HuH-7.5 (cell line): ENCODE results near the gene CCDC187.

Experiments
- DNase-seq: peaks from one replicate; pipeline ENCODE4 v3.0.0; 2011; ENCODE audit warnings: low spot score

Gene CCDC187

DNA sequence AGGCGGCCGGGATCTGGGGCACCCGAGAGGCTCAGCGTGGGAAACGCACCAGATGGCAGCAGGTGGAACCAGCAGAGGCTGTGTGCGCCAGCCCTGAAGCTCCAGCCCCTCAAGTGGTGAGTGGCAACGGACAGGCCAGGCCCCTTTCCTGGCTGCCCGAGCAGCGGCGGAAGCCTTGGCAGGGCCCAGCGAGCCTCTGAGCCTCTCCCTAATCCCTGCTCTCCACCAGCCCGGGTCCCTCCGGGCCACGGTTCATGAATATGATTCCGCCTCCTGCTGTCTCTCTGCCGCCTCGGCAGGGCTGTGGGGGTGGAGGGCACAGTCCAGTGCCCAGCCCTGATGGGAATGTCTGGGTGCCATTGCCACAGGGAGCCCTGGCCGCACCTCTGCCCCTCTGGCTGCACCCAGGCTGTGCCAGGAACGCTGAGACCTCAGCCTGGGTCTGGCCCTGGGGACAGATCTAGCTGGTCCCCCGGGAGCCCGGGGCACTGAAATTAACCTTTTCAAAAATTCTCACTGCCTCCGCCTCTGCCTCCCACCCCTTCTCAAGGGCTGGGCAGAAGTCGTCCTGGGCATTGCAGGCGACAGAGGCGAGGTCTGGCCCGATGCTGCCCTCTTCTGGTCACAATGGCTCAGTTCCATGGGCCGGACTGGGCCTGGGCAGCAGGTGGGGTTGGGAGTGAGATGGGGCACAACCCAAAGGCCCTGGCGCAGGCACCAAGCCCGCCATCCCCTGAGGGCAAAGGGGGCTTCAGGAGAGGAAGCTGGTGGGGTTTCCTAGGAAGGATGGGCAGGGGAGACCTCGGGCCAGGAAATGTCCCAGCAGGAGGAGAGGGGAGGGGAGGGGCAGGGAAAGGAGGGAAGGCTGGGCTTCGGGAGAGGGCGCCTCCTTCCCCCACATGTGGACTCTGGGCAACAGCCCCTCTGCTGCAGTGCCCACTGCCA, 20.3 kb downstream of the CCDC187 start:
- peak; percentile 93 for DNase-seq

DNA sequence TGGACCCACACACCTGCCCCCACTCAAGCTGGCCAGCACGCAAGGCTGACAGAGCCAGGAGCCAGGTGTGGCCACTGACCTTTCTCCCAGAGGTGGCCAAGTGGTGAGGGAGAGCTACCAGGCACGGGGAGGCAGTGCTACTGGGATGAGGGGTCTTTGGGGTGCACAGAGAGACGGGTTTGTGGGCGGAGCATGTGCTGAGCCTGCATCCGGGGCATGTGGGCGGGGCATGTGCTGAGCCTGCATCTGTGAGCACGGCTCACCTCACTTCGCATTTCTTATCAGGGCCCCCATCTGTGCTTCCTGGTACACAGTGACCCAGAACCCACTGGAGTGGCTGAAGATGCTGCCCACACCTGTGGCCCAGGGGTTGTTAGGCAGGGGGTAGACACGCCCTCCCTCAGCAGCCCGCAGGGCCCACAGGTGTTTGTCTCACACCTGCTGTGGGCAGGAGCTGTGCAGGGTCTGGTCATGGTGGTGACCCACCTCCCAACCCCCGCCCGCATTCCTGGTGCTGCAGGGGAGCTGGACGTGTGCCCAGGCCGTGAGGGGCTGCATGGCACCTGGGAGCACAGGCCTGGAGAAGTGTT, 21.5 kb downstream of the CCDC187 start:
- no peak for DNase-seq

DNA sequence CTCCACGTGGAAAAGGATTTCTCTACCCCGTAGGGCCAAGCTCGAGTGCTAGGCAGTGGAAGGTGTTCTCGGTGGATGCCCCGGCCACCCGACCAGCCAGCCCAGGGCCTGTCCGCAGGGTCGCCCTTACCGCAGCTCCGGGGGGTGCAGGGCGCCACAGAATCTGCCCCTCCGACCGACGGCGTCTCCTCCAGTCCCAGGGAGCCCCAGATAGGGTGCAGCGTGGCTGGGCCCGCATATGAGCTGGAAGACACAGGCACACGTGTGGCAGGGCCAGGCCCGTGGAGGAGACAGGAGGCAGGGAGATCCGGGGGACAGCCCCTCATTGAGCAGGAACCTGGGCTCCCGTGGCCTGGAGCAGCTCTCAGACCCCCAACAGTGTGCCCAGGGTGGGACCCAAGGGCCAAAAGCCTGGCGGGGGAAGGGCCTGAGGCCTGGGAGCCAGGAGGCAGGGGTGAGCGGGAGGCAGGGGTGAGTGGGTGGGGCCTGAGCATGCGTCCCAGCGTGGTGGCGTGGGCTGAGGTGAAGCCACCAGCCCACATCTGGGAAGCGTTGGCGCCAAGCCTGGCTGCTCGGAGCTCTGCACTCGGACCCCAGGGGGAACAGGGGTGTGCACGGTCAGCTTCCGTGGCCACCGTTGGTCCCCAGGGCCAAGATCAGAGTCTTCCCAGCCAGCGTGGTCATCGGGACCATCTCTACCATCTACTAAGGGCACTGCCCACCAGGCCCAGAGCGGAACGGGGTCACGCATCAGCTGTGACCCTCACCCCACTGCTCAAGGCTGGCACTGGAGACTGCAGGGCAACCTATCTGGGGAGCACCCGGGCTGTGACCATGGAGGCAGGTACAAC, 22.2 kb downstream of the CCDC187 start:
- no peak for DNase-seq

DNA sequence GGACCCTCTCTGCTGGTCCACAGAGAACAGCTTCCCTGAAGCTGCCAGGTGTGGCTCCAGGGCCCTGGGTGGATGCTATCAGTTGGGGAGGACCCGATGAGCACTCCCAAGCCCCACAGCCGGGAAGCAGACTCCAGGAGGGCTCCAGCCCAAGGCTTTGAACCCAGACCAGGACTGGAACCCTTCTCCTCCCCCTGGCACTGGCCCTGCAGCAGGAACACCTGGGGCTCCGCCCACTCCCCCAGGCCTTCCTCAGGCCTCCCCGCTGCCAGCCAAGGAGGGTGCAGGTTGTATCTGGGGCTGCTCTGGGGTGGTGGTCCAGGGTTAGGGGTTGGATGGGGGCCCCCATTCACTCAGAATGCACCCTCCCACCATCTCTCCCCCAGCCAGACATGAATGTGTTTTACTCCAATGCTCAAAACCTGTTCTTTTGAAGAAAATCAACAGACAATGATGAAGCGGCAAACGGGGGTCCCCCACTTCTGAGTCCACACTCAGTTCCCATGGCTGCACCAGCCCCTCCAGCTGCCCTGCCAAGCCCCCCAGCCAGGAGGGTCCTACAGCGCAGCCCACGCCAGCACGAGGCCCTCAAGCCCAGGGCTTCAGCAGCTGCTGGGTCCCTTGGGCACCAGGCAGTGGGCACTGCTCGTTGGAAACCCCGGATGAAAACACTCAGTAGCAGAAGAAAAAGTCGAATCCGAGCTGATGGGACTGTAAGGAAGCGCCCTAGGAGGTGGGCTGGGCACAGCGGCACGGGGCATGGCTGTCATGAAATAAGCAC, 23.2 kb downstream of the CCDC187 start:
- DNase-seq, result no peak

DNA sequence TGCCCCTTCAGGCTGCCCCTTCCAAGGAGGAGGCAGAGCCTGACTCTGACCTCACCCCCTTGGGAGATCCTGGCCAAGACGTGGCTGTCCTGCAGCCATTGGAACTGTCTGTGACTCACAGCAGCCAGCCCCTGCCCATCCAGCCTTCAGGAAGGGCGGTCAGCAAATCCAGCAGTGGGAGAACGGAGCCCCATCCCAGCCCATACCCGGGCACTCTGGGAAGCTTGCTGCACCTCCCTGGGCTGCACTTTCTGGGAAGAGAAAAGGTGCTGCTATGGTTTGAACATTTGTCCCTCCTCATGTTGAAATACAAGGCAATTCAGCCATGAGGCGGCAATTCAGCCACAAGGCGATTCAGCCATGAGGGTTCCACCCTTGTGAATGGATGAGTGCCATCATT, 24.4 kb downstream of the CCDC187 start:
- DNase-seq, result no peak

DNA sequence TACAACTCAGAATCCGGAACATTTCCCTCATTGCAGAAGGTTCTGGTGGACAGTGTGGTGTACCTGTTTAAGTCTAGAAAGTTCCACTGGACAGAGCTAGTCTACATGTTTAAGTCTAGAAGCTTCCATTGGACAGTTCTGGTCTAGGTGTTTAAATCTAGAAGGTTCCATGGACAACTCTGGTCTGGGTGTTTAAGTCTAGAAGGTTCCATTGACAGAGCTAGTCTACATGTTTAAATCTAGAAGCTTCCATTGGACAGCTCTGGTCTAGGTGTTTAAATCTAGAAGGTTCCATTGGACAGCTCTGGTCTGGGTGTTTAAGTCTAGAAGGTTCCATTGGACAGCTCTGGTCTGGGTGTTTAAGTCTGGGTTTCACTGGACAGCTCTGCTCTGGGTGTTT, 25.0 kb downstream of the CCDC187 start:
- DNase-seq, result no peak

DNA sequence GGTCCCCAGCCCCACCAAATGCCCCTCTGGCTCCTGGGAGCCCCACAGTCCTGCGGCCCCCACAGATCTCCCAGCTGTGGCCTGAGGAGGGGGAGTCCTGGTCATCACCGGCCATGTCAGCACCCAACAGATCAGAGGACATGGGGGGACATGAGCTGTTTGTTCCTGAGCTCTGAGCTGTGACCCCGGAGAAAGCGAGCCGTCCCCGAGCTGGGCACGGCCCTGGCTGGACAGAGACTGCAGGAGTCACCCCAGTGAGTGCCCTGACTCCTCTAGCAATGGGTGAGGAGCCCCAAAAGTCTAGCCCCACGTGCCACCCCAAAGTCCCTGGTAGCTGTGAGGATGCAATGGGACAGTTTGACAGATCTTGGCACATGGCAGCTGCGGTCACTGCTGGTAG, 25.7 kb downstream of the CCDC187 start:
- no peak for DNase-seq

DNA sequence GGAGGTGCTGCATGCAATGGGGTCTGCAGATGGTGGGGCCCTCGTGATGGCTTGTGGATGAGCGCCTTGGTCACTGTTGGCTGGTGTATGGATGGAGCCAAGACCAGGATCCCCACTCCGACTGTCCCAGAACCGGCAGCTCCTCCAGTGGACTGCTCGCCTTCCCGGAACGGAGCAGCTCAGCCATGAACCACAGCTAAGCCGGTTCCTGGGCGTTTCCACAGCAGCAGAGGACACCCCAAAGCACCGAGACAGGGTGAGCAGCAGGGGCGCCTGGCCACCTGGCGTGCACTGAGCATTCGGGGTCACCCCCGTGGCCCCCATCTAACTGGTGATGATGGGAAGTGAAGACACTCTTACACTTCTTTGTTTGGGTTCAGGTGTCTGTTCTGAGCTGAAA, 26.1 kb downstream of the CCDC187 start:
- no peak for DNase-seq

DNA sequence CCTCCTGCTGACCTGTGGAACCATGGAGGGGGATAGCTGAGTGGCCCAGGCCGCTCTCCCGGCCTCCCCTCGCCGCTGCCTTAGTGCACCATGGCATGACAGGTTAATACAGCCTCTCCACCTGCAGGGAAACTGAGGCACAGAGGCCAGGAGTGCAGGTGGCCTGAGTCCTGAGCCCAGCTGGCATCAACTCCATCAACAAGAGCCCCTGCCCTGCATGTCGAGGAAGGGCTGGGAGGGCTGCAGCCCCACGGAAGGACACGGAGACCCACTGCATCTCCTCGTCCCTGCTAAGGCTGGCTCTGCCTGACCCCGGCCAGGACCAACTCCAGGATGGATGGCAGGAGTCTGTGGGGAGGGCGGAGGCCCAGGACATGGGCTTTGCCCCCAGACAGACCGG, 27.2 kb downstream of the CCDC187 start:
- DNase-seq, result no peak

DNA sequence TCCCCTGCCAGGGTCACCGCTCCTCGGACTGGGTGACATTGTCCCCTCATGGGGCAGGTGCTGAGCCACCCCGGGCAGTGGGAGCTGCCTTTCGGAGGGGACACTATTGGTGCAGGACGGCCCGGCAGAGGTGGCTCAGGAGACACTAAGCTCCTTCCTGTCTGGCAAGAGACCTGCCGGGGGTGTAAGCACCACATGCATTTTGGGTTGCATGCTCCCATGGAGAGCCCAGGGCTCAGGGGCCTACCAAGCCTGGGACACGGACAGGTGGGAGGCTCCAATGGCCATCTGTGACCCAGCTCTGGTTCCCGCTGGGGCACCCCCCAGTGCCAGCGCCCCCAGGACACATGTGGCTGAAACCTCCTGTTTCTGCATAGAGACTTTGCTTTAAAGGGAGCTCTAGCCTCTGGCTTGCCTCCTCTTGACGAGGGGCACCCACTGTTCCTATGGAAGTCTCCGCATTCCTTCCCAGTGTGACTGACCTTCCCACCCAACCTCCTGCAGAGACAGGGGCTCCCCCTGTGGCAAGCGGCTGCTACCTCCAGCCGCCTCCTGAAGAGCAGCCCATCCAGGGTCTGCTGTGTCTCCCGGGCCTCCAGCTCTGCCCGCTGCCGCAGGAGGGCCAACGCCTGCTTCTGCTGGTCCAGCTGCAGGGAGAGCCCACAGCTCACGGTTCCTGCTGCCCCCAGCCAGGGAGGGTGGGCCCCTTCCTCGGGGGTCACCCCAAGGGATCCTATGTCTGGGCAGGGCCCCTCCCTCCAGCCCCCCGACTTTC, 28.1 kb downstream of the CCDC187 start:
- no peak for DNase-seq

DNA sequence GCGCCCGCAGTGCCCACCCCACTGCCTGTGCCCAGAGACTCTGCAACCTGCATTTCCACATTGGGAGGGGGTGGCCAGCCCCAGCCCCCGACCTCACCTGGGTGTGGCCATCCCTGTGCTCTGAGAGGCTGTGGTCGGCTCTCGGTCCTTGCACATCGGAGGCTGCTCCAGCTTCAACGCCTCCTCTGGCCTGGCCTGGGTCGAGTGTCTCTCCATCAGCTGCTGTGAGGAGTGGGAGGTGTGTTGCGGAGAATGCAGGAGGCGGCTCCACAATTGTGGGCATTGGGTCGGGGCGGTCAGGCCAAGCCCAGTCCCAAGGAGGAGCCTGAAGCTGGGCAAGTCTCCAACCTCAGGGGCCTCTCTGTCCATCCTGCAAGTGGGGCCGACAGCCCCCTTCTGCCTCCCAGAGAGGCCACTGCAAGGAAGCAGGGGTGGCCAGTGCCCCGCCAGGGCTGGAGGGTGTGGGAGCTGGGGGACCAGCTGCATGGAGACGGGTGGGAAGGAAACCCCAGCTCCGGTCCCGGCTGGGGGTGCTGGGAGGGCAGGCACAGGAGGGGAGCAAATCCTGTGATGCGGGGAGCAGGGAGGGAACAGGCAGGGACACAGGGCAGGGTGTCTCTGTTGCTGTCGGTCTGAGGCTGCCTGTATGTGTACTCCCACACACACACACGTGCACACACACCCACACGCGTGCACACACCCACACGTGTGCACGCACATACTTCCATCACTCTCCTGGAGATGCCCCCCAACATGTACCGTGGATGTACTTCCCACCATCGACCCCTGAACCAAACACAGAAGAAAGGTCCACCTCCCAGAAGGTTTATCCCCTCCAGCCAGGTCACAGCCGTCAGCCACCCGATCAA, 28.9 kb downstream of the CCDC187 start:
- DNase-seq, result no peak

DNA sequence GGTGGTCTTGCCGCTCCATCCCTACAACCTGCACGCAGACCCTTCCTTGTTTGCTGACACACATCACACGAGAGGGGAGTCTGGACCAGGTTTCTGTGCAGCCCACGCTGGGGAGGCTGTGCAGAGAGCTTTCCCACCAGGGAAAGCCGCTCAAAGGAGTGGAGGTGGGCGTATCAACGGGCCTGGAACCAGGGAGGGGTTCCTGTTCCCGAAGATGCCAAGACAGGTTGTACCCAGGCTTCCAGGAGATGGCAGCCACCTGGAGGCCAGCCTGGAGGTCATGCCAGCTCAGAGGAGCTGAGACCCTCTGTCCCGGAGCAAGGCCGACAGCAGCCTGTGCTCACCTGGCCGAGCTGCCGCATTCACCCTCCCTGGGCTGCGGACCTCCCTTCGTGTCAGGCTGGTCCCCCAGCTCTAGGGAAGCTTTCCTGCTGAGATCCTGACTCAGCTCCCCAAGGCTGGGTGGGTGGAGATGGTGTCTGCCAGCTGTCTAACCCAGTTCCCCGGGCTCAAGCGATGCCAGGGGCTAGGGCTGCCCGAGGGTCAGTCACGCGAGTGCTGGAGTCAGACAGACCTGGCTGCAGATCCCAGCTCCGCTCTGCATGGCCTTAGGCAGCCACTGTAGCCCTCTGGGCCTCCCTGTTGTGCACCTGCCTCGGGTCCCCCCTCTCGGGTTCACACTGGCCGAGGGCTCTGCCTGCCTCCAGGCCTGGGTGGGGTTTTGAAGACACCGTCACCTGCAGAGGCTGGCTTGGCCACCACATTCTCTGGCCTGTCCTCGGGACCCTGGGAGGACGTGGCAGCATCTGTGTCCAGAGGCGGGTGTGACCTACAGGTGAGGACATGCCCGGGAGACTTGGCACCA, 29.7 kb downstream of the CCDC187 start:
- DNase-seq, result no peak

DNA sequence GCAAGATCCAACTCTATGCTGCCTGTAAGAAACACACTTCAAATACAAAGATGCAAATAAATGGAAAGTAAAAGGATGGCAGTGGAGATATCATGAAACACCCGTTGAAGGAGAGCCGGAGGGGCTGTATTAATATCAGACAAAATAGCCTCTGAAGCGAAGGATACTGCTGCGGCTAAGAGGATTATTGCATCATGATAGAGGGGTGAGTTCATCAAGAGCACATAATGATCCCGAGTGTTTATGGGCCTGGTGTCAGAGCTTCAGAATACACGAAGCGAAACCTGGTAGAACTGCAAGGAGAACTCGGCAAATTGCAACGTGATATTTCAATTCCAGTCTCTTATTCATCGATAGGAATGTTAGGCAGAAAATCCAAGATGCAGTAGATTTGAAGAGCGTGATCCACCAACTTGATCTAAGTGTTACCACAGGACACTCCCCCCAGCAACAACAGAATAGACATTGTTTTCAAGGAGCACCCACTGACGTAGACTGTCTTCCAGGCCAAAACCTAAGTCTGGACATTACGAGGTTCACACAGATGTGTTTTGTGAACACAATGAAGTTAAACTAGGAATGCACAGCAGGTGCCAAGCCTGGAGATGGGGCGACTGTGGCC, 30.5 kb downstream of the CCDC187 start:
- DNase-seq, result no peak

DNA sequence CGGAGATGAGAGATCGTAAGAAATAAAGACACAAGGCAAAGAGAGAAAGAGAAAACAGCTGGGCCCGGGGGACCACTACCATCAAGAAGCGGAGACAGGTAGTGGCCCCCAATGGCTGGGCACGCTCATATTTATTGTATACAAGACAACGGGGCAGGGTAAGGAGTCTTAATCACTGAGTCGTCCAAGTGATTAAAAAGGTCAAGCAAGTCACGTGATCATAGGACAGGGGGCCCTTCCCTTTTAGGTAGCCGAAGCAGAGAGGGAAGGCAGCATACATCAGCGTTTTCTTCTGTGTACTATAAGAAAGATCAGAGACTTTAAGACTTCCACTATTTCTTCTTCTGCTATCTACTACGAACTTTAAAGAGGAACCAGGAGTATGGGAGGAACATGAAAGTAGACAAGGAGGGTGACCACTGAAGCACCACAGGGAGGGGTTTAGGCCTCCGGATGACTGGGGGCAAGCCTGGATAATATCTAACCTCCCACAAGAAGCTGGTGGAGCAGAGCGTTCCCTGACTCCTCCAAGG, 33.7 kb downstream of the CCDC187 start:
- DNase-seq, result no peak

DNA sequence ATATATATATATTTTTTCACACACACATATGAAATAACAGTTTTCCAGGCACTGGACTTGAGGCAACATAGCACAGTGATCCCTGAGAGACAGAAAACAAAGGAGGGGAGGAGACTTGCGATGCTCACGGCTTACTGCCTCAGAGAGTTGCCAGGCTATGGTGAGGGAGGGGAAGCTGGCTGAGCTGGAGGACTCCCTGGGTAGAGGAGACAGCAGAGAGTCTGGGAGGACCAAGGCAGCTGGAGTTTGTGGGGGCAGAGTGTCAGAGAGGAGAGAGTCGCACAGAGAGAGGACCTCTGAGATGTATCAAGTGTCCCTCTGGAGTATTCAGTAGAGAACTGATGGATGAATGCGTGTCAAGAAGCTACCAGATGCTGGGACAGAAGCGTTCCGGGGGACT, 35.2 kb downstream of the CCDC187 start:
- no peak for DNase-seq

DNA sequence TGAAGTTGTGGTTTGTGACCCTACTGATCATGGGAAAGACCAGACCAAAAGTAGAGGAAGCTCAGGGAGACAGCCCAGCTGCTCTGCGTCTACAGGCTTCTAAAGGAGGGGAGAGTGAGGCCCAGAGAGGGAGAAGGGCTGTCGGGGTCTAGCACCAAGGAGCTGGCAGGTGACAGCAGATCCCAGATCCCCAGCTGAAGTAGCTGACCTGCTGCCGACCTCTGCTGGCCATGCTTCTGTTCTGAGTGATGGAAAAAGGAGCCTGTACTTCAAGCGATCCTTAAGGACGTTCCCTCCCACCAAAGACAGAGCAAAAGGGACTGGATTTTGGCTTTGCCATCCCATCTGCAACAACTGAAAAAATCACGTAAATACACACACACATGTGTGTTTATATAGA, 35.6 kb downstream of the CCDC187 start:
- DNase-seq, result no peak

DNA sequence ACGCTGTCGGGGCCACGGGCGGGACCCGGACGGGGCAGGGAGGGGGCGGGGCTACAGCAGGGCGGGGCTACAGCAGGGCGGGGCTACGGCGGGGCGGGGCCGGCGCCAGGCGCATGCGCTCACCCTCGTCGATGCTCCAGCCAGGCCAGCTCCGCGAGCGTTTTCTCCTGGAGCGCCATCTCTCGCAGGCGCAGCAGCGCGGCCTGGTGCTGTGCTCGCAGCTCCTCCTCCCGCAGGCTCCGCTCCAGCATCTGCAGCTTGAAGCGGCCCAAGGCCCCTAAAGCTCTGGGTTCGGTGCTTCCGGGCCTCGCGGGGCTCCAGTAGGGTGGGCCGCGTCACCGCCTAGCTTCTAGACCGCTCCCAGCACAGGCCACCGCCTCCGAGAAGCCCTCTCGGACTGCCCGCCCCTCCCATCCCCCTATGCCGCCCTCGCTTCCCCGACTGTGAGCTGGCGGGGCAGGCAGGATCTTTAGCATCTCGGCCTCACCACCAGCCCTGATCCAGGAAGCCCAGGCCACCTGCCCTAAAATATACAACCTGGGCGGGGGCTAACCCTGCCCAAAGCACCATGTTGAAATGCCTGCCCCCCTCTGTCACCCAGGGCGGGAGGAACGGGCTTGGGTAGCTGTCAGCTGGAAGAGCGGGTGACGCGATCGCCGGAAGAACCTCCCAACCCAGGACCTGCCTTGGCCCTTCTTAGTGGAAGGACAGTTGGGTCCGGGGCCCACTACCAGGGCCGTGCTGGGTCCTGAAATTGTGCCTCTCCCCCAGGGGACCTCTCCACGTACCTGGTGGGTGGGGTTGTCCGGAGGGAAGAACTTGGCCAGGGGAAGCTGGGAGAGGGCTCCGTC, 36.4 kb downstream of the CCDC187 start:
- DNase-seq, result peak; percentile 99
